ENCODE measurements around the gene GARIN1A. TPM values are rescaled to one million over a fixed set of nuclear protein-coding genes. Genes with fewer than 3 reads are reported as not detected.

Gene GARIN1A
- total RNA-seq, 6 experiments from 2014 or later: 0.06 to 1.3 (median 0.48) TPM

GRCh38 chr7:128691227-128691626, 19.1 kb downstream of the GARIN1A start:
- H3K9me3 ChIP-seq: no peaks in the 10 kb centered on the region
- no peak for TF ChIP-seq CTCF (IDR thresholded peaks at IDR 0.05)
- no peak for TF ChIP-seq POLR2A (IDR thresholded peaks at IDR 0.05)
- no peak overlapping the region for H3K27ac ChIP-seq
- ATAC-seq (no peak), DNase-seq (no peak)
- 86% methylated on average over 1 of the region's 1 CpG for WGBS (ENCODE audit: insufficient coverage, low coverage, low lambda C conversion rate, missing lambda C conversion rate)
- H3K4me3 ChIP-seq: no peak overlapping the region
- intact Hi-C loops (cut with DNase I): no loop called here
- no peaks in the 10 kb centered on the region for H3K27me3 ChIP-seq
- H3K4me1 ChIP-seq: no peaks in the 10 kb centered on the region
- H3K36me3 ChIP-seq: no peaks in the 10 kb centered on the region

GRCh38 chr7:128692623-128693270, 20.7 kb downstream of the GARIN1A start:
- no peak for DNase-seq
- ATAC-seq: no peak
- Histone ChIP-seq H3K27me3 (peaks cover 0 to 4% of the 10 kb centered on the region in 2 donors), H3K4me1 (no peaks in the 10 kb centered on the region), H3K27ac (no peak overlapping the region), H3K9me3 (no peaks in the 10 kb centered on the region), H3K36me3 (no peaks in the 10 kb centered on the region), H3K4me3 (no peak overlapping the region)
- WGBS (ENCODE audit: insufficient coverage, low coverage, low lambda C conversion rate, missing lambda C conversion rate): 64% methylated on average over 6 of the region's 7 CpGs
- intact Hi-C loops (cut with DNase I): no loop called here
- TF ChIP-seq POLR2A (IDR thresholded peaks at IDR 0.05): no peak
- TF ChIP-seq CTCF (IDR thresholded peaks at IDR 0.05): no peak

GRCh38 chr7:128693373-128694015, 21.4 kb downstream of the GARIN1A start:
- Histone ChIP-seq H3K4me3 (no peak overlapping the region), H3K9me3 (no peaks in the 10 kb centered on the region), H3K27ac (no peak overlapping the region), H3K27me3 (peaks cover 0 to 4% of the 10 kb centered on the region in 2 donors), H3K36me3 (no peaks in the 10 kb centered on the region), H3K4me1 (no peaks in the 10 kb centered on the region)
- intact Hi-C loops (cut with DNase I): no loop called here
- TF ChIP-seq CTCF (IDR thresholded peaks at IDR 0.05): no peak
- no peak for TF ChIP-seq POLR2A (IDR thresholded peaks at IDR 0.05)
- WGBS (ENCODE audit: insufficient coverage, low coverage, low lambda C conversion rate, missing lambda C conversion rate): 90% methylated on average over 7 of the region's 19 CpGs
- ATAC-seq: no peak
- DNase-seq: no peak

- intact Hi-C loops (cut with DNase I): no loop called here
- Histone ChIP-seq H3K27me3 (peaks cover 0 to 4% of the 10 kb centered on the region in 2 donors), H3K27ac (no peak overlapping the region), H3K4me1 (no peaks in the 10 kb centered on the region), H3K9me3 (no peaks in the 10 kb centered on the region), H3K4me3 (no peak overlapping the region), H3K36me3 (no peaks in the 10 kb centered on the region)
- no peak for ATAC-seq
- 11% methylated on average over 2 of the region's 2 CpGs for WGBS (ENCODE audit: insufficient coverage, low coverage, low lambda C conversion rate, missing lambda C conversion rate)
- no peak for TF ChIP-seq POLR2A (IDR thresholded peaks at IDR 0.05)
- no peak for TF ChIP-seq CTCF (IDR thresholded peaks at IDR 0.05)
- no peak for DNase-seq
Measured at GRCh38 chr7:128694738-128695137, 22.6 kb downstream of the GARIN1A start.
